OCI-LY7 (cell line): ENCODE results near the gene MS4A18.

Source experiments
- CTCF ChIP-seq: fragments of 200-600 bp; sonication (generic); conservative IDR thresholded peaks from 2 replicates; pipeline ENCODE4 v1.5.1; 2014; ENCODE audit warnings: mild to moderate bottlenecking, antibody characterized with exemption, low read length, moderate library complexity, mixed read lengths
- EZH2phosphoT487 ChIP-seq: fragments of 200-600 bp; sonication (generic); IDR thresholded peaks from 2 replicates; pipeline ENCODE4 v1.6.1; 2018; ENCODE audit warnings: low read depth, borderline replicate concordance, mild to moderate bottlenecking, mixed run types, antibody characterized with exemption, low read length, moderate library complexity, mixed read lengths

- no peak for TF ChIP-seq CTCF
- TF ChIP-seq EZH2phosphoT487 = no peak
Observed at GRCh38 chr11:60777572-60777971, 53.1 kb downstream of the MS4A18 start.
